ENCODE data around the gene RBMS3.

DNA sequence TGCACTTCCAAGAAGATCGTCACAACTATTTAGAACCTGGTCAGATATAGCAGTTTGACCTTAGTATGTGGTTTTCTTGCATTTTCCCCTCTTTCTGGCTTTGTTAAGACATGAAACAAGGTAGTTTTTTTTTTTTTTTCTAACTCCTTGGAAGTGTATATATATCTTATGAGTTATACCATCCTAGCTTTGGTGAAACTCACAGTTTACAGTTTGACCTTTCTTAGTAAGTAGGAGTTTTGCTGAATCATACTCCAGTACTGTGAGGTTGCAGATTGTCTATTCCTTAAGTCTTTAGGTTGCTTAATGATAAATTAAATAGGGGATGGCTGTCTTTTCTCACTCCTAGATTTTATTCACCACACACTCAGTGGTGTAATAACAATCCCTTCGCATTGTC lies 325.0 kb downstream of the RBMS3 start:
- TF ChIP-seq, protein P1, sequence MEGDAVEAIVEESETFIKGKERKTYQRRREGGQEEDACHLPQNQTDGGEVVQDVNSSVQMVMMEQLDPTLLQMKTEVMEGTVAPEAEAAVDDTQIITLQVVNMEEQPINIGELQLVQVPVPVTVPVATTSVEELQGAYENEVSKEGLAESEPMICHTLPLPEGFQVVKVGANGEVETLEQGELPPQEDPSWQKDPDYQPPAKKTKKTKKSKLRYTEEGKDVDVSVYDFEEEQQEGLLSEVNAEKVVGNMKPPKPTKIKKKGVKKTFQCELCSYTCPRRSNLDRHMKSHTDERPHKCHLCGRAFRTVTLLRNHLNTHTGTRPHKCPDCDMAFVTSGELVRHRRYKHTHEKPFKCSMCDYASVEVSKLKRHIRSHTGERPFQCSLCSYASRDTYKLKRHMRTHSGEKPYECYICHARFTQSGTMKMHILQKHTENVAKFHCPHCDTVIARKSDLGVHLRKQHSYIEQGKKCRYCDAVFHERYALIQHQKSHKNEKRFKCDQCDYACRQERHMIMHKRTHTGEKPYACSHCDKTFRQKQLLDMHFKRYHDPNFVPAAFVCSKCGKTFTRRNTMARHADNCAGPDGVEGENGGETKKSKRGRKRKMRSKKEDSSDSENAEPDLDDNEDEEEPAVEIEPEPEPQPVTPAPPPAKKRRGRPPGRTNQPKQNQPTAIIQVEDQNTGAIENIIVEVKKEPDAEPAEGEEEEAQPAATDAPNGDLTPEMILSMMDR (conservative IDR thresholded peaks at IDR 0.05; ENCODE audit: low read depth in 2 of 2), result no peak
- TF ChIP-seq CREB1 (CRISPR knock-in tag; IDR thresholded peaks at IDR 0.05; ENCODE audit: low read depth), result no peak
- TF ChIP-seq ETS1 (IDR thresholded peaks at IDR 0.05), result no peak
- TF ChIP-seq POLR2AphosphoS5 (IDR thresholded peaks at IDR 0.05; ENCODE audit: low read depth), result no peak
- no peak for TF ChIP-seq NANOG (IDR thresholded peaks at IDR 0.05; ENCODE audit: borderline replicate concordance)
- no peak for TF ChIP-seq REST (IDR thresholded peaks at IDR 0.05; ENCODE audit: unreplicated experiment)
- no peak for TF ChIP-seq EZH2 (IDR thresholded peaks at IDR 0.05; ENCODE audit: low read depth, unreplicated experiment)
- TF ChIP-seq EZH2phosphoT487 (IDR thresholded peaks at IDR 0.05; ENCODE audit: unreplicated experiment), result no peak
- no peak for TF ChIP-seq STAT1 (IDR thresholded peaks at IDR 0.05; ENCODE audit: unreplicated experiment)
- TF ChIP-seq ZNF114 (CRISPR knock-in tag; IDR thresholded peaks at IDR 0.05), result no peak
